Activated CD8-positive, alpha-beta memory T cell treated with anti-CD3 and anti-CD28 coated beads for 24 hours (primary cell): ENCODE results near the gene ODAD3.
"Not testable (repeated sequence)": the region's sequence is repeated elsewhere in the genome, so short reads cannot be mapped to it uniquely, and the experiment has no call there.

Experiments used
- DNase-seq: peaks from one replicate; pipeline ENCODE4 v3.0.0-alpha.2; 2020

Gene ODAD3

GRCh38 chr19:11458912-11459311 is 24.0 kb upstream of the ODAD3 start:
- not testable (repeated sequence) for DNase-seq

- DNase-seq = no peak
Measured at GRCh38 chr19:11458236-11458900, 23.4 kb upstream of the ODAD3 start.

GRCh38 chr19:11457831-11458230 is 22.9 kb upstream of the ODAD3 start:
- no peak for DNase-seq

- no peak for DNase-seq
Measured at GRCh38 chr19:11457115-11457514, 22.2 kb upstream of the ODAD3 start.

GRCh38 chr19:11456659-11457058 is 21.7 kb upstream of the ODAD3 start:
- no peak for DNase-seq

GRCh38 chr19:11455233-11455554 is 20.3 kb upstream of the ODAD3 start:
- not testable (repeated sequence) for DNase-seq

- DNase-seq = no peak
Measured at GRCh38 chr19:11453468-11454341, 18.8 kb upstream of the ODAD3 start.

- no peak for DNase-seq
Measured at GRCh38 chr19:11452620-11453310, 17.8 kb upstream of the ODAD3 start.

GRCh38 chr19:11451871-11452619 is 17.1 kb upstream of the ODAD3 start:
- no peak for DNase-seq

- no peak for DNase-seq
Measured at GRCh38 chr19:11451327-11451870, 16.5 kb upstream of the ODAD3 start.

- no peak for DNase-seq
Measured at GRCh38 chr19:11450570-11451326, 15.8 kb upstream of the ODAD3 start.

- no peak for DNase-seq
Measured at GRCh38 chr19:11448923-11449554, 14.1 kb upstream of the ODAD3 start.

GRCh38 chr19:11448410-11448809 is 13.5 kb upstream of the ODAD3 start:
- DNase-seq = no peak

- no peak for DNase-seq
Measured at GRCh38 chr19:11447347-11448262, 12.7 kb upstream of the ODAD3 start.

- DNase-seq = peak; percentile 76
Measured at GRCh38 chr19:11446652-11447301, 11.9 kb upstream of the ODAD3 start.

GRCh38 chr19:11446271-11446651 is 11.3 kb upstream of the ODAD3 start:
- DNase-seq = no peak

- no peak for DNase-seq
Measured at GRCh38 chr19:11445141-11445540, 10.2 kb upstream of the ODAD3 start.

- DNase-seq = no peak
Measured at GRCh38 chr19:11444059-11444458, 9.1 kb upstream of the ODAD3 start.

GRCh38 chr19:11437955-11438354 is 3.0 kb upstream of the ODAD3 start:
- no peak for DNase-seq

GRCh38 chr19:11435833-11436313 is 952 bp upstream of the ODAD3 start:
- no peak for DNase-seq
